SK-N-SH (cell line): Measurements from ENCODE around the gene BUD31.

Source experiments
- CTCF ChIP-seq: fragments of 200-600 bp; sonication (generic); IDR thresholded peaks from 2 replicates; pipeline ENCODE4 v1.6.1; 2017; ENCODE audit warnings: antibody characterized with exemption, mild to moderate bottlenecking, moderate library complexity
- IRF3 ChIP-seq: fragments of 150-350 bp; IDR thresholded peaks from 2 replicates; pipeline ENCODE4 v1.6.1; 2016; ENCODE audit warnings: mild to moderate bottlenecking, low read depth, low read length
- SMC3 ChIP-seq: IDR thresholded peaks from 2 replicates; pipeline ENCODE4 v1.6.1; 2012; ENCODE audit warnings: low read depth, low read length, improper control_type of control experiment
- TAF1 ChIP-seq: IDR thresholded peaks from 2 replicates; pipeline ENCODE4 v1.6.1; 2012; ENCODE audit warnings: low read depth, mild to moderate bottlenecking, low read length, moderate library complexity, borderline replicate concordance
- TCF12 ChIP-seq: IDR thresholded peaks from 2 replicates; pipeline ENCODE4 v1.4.0; 2012

- TF ChIP-seq CTCF (no peak), IRF3 (no peak), TAF1 (no peak), TCF12 (no peak), SMC3 (no peak)
These were observed 20.9 kb upstream of the BUD31 start for GRCh38 chr7:99387912-99388311.
